SW480 (cell line): ENCODE results near the gene GBP6.
"Not testable (repeated sequence)": the region's sequence is repeated elsewhere in the genome, so short reads cannot be mapped to it uniquely, and the experiment has no call there.

Experiments used
- DNase-seq: peaks from one replicate; pipeline ENCODE4 v3.0.0-alpha.2; 2016; ENCODE audit warnings: low spot score

GBP6 gene

GRCh38 chr1:89373810-89374209 is 10.0 kb downstream of the GBP6 start:
- DNase-seq: not testable (repeated sequence)

- DNase-seq: no peak
Measured at GRCh38 chr1:89378001-89378400, 14.1 kb downstream of the GBP6 start.

- DNase-seq: no peak
Measured at GRCh38 chr1:89381618-89382017, 17.8 kb downstream of the GBP6 start.

- no peak for DNase-seq
Measured at GRCh38 chr1:89382479-89382878, 18.6 kb downstream of the GBP6 start.

- DNase-seq: no peak
Measured at GRCh38 chr1:89383185-89383584, 19.3 kb downstream of the GBP6 start.

GRCh38 chr1:89390707-89391106 is 26.8 kb downstream of the GBP6 start:
- no peak for DNase-seq

GRCh38 chr1:89391686-89392085 is 27.8 kb downstream of the GBP6 start:
- no peak for DNase-seq

GRCh38 chr1:89394851-89395250 is 31.0 kb downstream of the GBP6 start:
- DNase-seq: no peak

- DNase-seq: no peak
Measured at GRCh38 chr1:89396902-89397301, 33.0 kb downstream of the GBP6 start.

- no peak for DNase-seq
Measured at GRCh38 chr1:89405275-89405929, 41.5 kb downstream of the GBP6 start.

GRCh38 chr1:89407360-89407759 is 43.5 kb downstream of the GBP6 start:
- no peak for DNase-seq

- not testable (repeated sequence) for DNase-seq
Measured at GRCh38 chr1:89407768-89408167, 43.9 kb downstream of the GBP6 start.

- DNase-seq: no peak
Measured at GRCh38 chr1:89425056-89425455, 61.2 kb downstream of the GBP6 start.

GRCh38 chr1:89429062-89429461 is 65.2 kb downstream of the GBP6 start:
- no peak for DNase-seq

- not testable (repeated sequence) for DNase-seq
Measured at GRCh38 chr1:89429681-89430080, 65.8 kb downstream of the GBP6 start.

GRCh38 chr1:89433421-89433820 is 69.6 kb downstream of the GBP6 start:
- DNase-seq: no peak

GRCh38 chr1:89434058-89434780 is 70.4 kb downstream of the GBP6 start:
- DNase-seq: not testable (repeated sequence)
